IMR-90 (cell line): ENCODE data around the gene ZNF385D. TPM values are rescaled to one million over a fixed set of nuclear protein-coding genes. Genes with fewer than 3 reads are reported as not detected.

Source experiments
- ATAC-seq: fragments of 200-7000 bp; cut with Tn5 transposase; 2 replicates; pipeline ENCODE4 v1.9.1; 2020; ENCODE audit warnings: low read depth, mild to moderate bottlenecking, moderate library complexity
- BruUV-seq: library from RNA; stranded (reverse); fragments of 400-500 nt; replicated peaks from 2 replicates; lab custom pipeline; 2021; lab: Mats Ljungman, UMichigan
- CTCF ChIA-PET: fragments of 300-600 bp; formaldehyde crosslinking; extraction: SDS; loops from one replicate; lab custom pipeline; 2021; ENCODE audit warnings: antibody characterized with exemption; lab: Yijun Ruan, JAX
- POLR2A ChIA-PET: fragments of 300-600 bp; sonication (Branson Sonifier 250); formaldehyde crosslinking; loops from one replicate; lab custom pipeline; 2022; ENCODE audit warnings: antibody characterized with exemption; ENCODE audit not compliant: unreplicated experiment; lab: Charles Lee
- DNase-seq: peaks from one replicate; pipeline ENCODE4 v3.0.0; 2013
- H2AFZ ChIP-seq: replicated peaks from 2 replicates; pipeline ENCODE3; 2013; ENCODE audit warnings: low read length, mild to moderate bottlenecking; ENCODE audit not compliant: poor library complexity
- H2AK5ac ChIP-seq: 2 replicates; pipeline ENCODE4 v1.6.1; 2013; ENCODE audit warnings: low read depth, low read length, inconsistent platforms
- H2AK9ac ChIP-seq: replicated peaks from 2 replicates; pipeline ENCODE3; 2013; ENCODE audit warnings: mild to moderate bottlenecking, low read depth, low read length, moderate library complexity; ENCODE audit not compliant: poor library complexity
- H2BK120ac ChIP-seq: 2 replicates; pipeline ENCODE4 v1.6.1; 2013; ENCODE audit warnings: low read depth, low read length, inconsistent platforms
- H2BK15ac ChIP-seq: 3 replicates; pipeline ENCODE4 v1.6.1; 2013; ENCODE audit warnings: low read depth, low read length, inconsistent platforms
- H2BK20ac ChIP-seq: 2 replicates; pipeline ENCODE4 v1.6.1; 2013; ENCODE audit warnings: low read depth, mild to moderate bottlenecking, inconsistent platforms, low read length, moderate library complexity
- H2BK5ac ChIP-seq: 2 replicates; pipeline ENCODE4 v1.6.1; 2013; ENCODE audit warnings: mild to moderate bottlenecking, low read depth, low read length, inconsistent platforms; ENCODE audit not compliant: poor library complexity, severe bottlenecking
- H3K14ac ChIP-seq: replicated peaks from 2 replicates; pipeline ENCODE4 v1.6.1; 2013; ENCODE audit warnings: low read depth, low read length, inconsistent platforms
- H3K18ac ChIP-seq: 2 replicates; pipeline ENCODE4 v1.6.1; 2013; ENCODE audit warnings: low read depth, low read length, control low read depth
- H3K23ac ChIP-seq: 2 replicates; pipeline ENCODE4 v1.6.1; 2013; ENCODE audit warnings: low read depth, low read length, inconsistent platforms
- H3K27ac ChIP-seq: 2 replicates; pipeline ENCODE4 v1.5.1; 2013; ENCODE audit warnings: mild to moderate bottlenecking, control low read depth, low read length; ENCODE audit not compliant: insufficient read depth
- H3K27me3 ChIP-seq: 2 replicates; pipeline ENCODE4 v1.6.1; 2013; ENCODE audit warnings: low read length; ENCODE audit not compliant: control insufficient read depth, insufficient read depth
- H3K36me3 ChIP-seq: 2 replicates; pipeline ENCODE4 v1.6.1; 2013; ENCODE audit warnings: low read length, mixed read lengths; ENCODE audit not compliant: control insufficient read depth, insufficient read depth
- H3K4ac ChIP-seq: 2 replicates; pipeline ENCODE4 v1.6.1; 2013; ENCODE audit warnings: low read depth, low read length, inconsistent platforms
- H3K4me1 ChIP-seq: 2 replicates; pipeline ENCODE4 v1.6.1; 2013; ENCODE audit warnings: low read length, mixed read lengths; ENCODE audit not compliant: control insufficient read depth, insufficient read depth
- H3K4me2 ChIP-seq: 2 replicates; pipeline ENCODE4 v1.6.1; 2013; ENCODE audit warnings: low read depth, mild to moderate bottlenecking, control low read depth, low read length, moderate library complexity
- H3K4me3 ChIP-seq: 2 replicates; pipeline ENCODE4 v1.5.1; 2013; ENCODE audit warnings: low read depth, mild to moderate bottlenecking, control low read depth, low read length, moderate library complexity; ENCODE audit not compliant: insufficient read depth
- H3K56ac ChIP-seq: 2 replicates; pipeline ENCODE4 v1.6.1; 2013; ENCODE audit warnings: low read length, inconsistent platforms; ENCODE audit not compliant: insufficient read depth; ENCODE audit errors: extremely low read depth
- H3K79me1 ChIP-seq, 2 experiments: 2 replicates each; pipeline ENCODE4 v1.6.1; 2013; ENCODE audit warnings: low read length in 2 of 2, inconsistent platforms in 1 of 2, low read depth in 1 of 2
- H3K9ac ChIP-seq: 2 replicates; pipeline ENCODE4 v1.6.1; 2013; ENCODE audit warnings: low read depth, low read length, control low read depth
- H3K9me1 ChIP-seq: 2 replicates; pipeline ENCODE4 v1.6.1; 2013; ENCODE audit warnings: low read length, inconsistent platforms; ENCODE audit not compliant: insufficient read depth
- H3K9me3 ChIP-seq: 2 replicates; pipeline ENCODE4 v1.6.1; 2013; ENCODE audit warnings: low read length; ENCODE audit not compliant: control insufficient read depth, insufficient read depth
- H4K20me1 ChIP-seq: 2 replicates; pipeline ENCODE4 v1.6.1; 2013; ENCODE audit warnings: low read length, inconsistent platforms; ENCODE audit not compliant: insufficient read depth
- H4K5ac ChIP-seq: 2 replicates; pipeline ENCODE4 v1.6.1; 2013; ENCODE audit warnings: mild to moderate bottlenecking, low read depth, low read length, control low read depth
- H4K8ac ChIP-seq, 2 experiments: 2 replicates each; pipeline ENCODE4 v1.6.1; 2013; ENCODE audit warnings: low read depth in 2 of 2, low read length in 2 of 2, control low read depth in 1 of 2, inconsistent platforms in 1 of 2
- H4K91ac ChIP-seq: 2 replicates; pipeline ENCODE4 v1.6.1; 2013; ENCODE audit warnings: low read depth, low read length, inconsistent platforms; ENCODE audit not compliant: insufficient read depth
- BHLHE40 ChIP-seq: fragments of 150-350 bp; IDR thresholded peaks from 2 replicates; pipeline ENCODE4 v1.6.1; 2016; ENCODE audit warnings: mild to moderate bottlenecking, low read depth, low read length
- CEBPB ChIP-seq: IDR thresholded peaks from 2 replicates; pipeline ENCODE4 v1.6.1; 2012; ENCODE audit warnings: low read depth, low read length, improper control_type of control experiment
- CHD1 ChIP-seq: IDR thresholded peaks from 2 replicates; pipeline ENCODE4 v1.6.1; 2012; ENCODE audit warnings: low read depth, low read length, improper control_type of control experiment
- FOS ChIP-seq: fragments of 150-350 bp; IDR thresholded peaks from 2 replicates; pipeline ENCODE4 v1.6.1; 2016; ENCODE audit warnings: low read depth, low read length
- MAFK ChIP-seq: IDR thresholded peaks from 2 replicates; pipeline ENCODE4 v1.6.1; 2012; ENCODE audit warnings: low read depth, low read length, improper control_type of control experiment
- MAZ ChIP-seq: IDR thresholded peaks from 2 replicates; pipeline ENCODE4 v1.6.1; 2012; ENCODE audit warnings: low read depth, mild to moderate bottlenecking, low read length, improper control_type of control experiment, moderate library complexity, borderline replicate concordance
- MXI1 ChIP-seq: IDR thresholded peaks from 2 replicates; pipeline ENCODE4 v1.6.1; 2012; ENCODE audit warnings: low read depth, mild to moderate bottlenecking, low read length, moderate library complexity, borderline replicate concordance
- NFE2L2 ChIP-seq: fragments of 150-350 bp; IDR thresholded peaks from 2 replicates; pipeline ENCODE4 v1.6.1; 2016; ENCODE audit warnings: low read depth, mild to moderate bottlenecking, low read length
- POLR2A ChIP-seq: IDR thresholded peaks from 2 replicates; pipeline ENCODE4 v1.6.1; 2012; ENCODE audit warnings: mild to moderate bottlenecking, low read depth, low read length
- RAD21 ChIP-seq: IDR thresholded peaks from 2 replicates; pipeline ENCODE4 v1.6.1; 2012; ENCODE audit warnings: low read length, improper control_type of control experiment
- RCOR1 ChIP-seq: IDR thresholded peaks from 2 replicates; pipeline ENCODE4 v1.6.1; 2012; ENCODE audit warnings: mild to moderate bottlenecking, low read length, improper control_type of control experiment; ENCODE audit not compliant: insufficient replicate concordance
- RFX5 ChIP-seq: IDR thresholded peaks from 2 replicates; pipeline ENCODE4 v1.8.0; 2012; ENCODE audit warnings: low read depth, mild to moderate bottlenecking, low read length, moderate library complexity
- SMC3 ChIP-seq: fragments of 150-350 bp; IDR thresholded peaks from 2 replicates; pipeline ENCODE4 v1.6.1; 2016; ENCODE audit warnings: low read depth, mild to moderate bottlenecking, antibody characterized with exemption, low read length, moderate library complexity
- WGBS, 2 experiments: methylation state at CpG; one replicate each; pipeline versions ENCODE4 v1.1.5 to v1.1.7; 2013; ENCODE audit warnings: missing lambda C conversion rate in 2 of 2; ENCODE audit not compliant: insufficient read length in 1 of 2; ENCODE audit errors: extremely low coverage in 2 of 2; 5-methylcytosine and 5-hydroxymethylcytosine counted together
- dilution Hi-C: fragments of 300-500 bp; cut with HindIII; formaldehyde crosslinking; loops from one replicate; pipeline ENCODE4 v1.14.3; 2018; ENCODE audit warnings: low sequenced_read_pairs; ENCODE audit not compliant: unreplicated experiment
- in situ Hi-C: fragments of 300-500 bp; cut with MboI; formaldehyde crosslinking; loops from 3 replicates; pipeline ENCODE4 v1.14.3; 2019; ENCODE audit warnings: low sequenced_read_pairs, inconsistent platforms, mixed read lengths
- intact Hi-C: fragments of 100-400 bp; cut with micrococcal nuclease; formaldehyde crosslinking; loops from 2 replicates; pipeline ENCODE4 v1.10.0; 2022
- polyA plus RNA-seq, 3 experiments: library from polyadenylated mRNA; depleted of rRNA; stranded (reverse); fragments of >200 nt; gene quantifications; 2 replicates each; pipeline ENCODE4 v1.2.3, GENCODE V29; 2012; ENCODE audit warnings: low replicate concordance in 1 of 3
- total RNA-seq: library from RNA; depleted of rRNA; stranded (reverse); fragments of >200 nt; gene quantifications from 2 replicates; pipeline ENCODE4 v1.2.3, GENCODE V29; 2012
- TF ChIP-seq, protein P1 (sequence below): fragments of 150-350 bp; IDR thresholded peaks from 2 replicates; pipeline ENCODE4 v1.6.1; 2016; ENCODE audit warnings: low read depth, mild to moderate bottlenecking, low read length, moderate library complexity, borderline replicate concordance
- TF ChIP-seq, protein P2 (sequence below): fragments of 150-350 bp; IDR thresholded peaks from 2 replicates; pipeline ENCODE4 v1.6.1; 2017; ENCODE audit warnings: mild to moderate bottlenecking, antibody characterized with exemption, low read length, low read depth
- TF ChIP-seq, protein P3 (sequence below): conservative IDR thresholded peaks from 2 replicates; pipeline ENCODE4 v1.5.1; 2012; ENCODE audit warnings: mild to moderate bottlenecking, low read depth, low read length, improper control_type of control experiment

Gene ZNF385D
- total and polyA plus RNA-seq, 2 of the 4 experiments (the other 2 are of a cell fraction), result 0.18 to 2.4 TPM

DNA sequence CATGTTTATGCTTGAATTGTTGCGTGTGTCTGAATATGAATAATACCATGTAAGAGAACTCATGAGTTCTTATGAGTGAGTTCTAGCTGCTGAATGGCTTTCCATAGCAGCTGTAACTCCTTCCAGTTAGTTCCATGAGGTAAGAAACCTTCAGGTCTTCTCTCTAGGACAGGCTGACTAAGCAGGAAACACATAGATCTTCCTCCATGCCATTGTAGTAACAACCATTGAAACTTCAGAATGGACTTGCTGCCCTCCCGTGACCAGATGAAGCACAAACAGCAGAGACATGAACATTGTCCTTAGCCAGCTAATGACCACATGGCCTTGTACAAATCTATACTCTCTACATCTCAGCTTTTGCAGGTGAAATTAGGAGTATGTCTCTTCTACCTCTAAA is 200.0 kb downstream of the ZNF385D start:
- no peak overlapping the region for H2AK5ac ChIP-seq
- no peak overlapping the region for H4K5ac ChIP-seq
- no peak overlapping the region for H2BK20ac ChIP-seq
- H4K8ac ChIP-seq, result no peak overlapping the region
- WGBS, 2 experiments, result no CpG with 5 or more reads among the region's 2 CpGs
- H3K9me3 ChIP-seq, result no peaks in the 10 kb centered on the region
- H2BK15ac ChIP-seq, result no peak overlapping the region
- TF ChIP-seq MAFK (no peak), NFE2L2 (no peak), MXI1 (no peak), CHD1 (no peak), RAD21 (no peak), BHLHE40 (no peak), FOS (no peak), MAZ (no peak), RFX5 (no peak), POLR2A (no peak), SMC3 (no peak), RCOR1 (no peak), CEBPB (no peak)
- TF ChIP-seq, protein P1, sequence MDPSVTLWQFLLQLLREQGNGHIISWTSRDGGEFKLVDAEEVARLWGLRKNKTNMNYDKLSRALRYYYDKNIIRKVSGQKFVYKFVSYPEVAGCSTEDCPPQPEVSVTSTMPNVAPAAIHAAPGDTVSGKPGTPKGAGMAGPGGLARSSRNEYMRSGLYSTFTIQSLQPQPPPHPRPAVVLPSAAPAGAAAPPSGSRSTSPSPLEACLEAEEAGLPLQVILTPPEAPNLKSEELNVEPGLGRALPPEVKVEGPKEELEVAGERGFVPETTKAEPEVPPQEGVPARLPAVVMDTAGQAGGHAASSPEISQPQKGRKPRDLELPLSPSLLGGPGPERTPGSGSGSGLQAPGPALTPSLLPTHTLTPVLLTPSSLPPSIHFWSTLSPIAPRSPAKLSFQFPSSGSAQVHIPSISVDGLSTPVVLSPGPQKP, result no peak
- TF ChIP-seq, protein P2, sequence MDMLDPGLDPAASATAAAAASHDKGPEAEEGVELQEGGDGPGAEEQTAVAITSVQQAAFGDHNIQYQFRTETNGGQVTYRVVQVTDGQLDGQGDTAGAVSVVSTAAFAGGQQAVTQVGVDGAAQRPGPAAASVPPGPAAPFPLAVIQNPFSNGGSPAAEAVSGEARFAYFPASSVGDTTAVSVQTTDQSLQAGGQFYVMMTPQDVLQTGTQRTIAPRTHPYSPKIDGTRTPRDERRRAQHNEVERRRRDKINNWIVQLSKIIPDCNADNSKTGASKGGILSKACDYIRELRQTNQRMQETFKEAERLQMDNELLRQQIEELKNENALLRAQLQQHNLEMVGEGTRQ, result no peak
- TF ChIP-seq, protein P3, sequence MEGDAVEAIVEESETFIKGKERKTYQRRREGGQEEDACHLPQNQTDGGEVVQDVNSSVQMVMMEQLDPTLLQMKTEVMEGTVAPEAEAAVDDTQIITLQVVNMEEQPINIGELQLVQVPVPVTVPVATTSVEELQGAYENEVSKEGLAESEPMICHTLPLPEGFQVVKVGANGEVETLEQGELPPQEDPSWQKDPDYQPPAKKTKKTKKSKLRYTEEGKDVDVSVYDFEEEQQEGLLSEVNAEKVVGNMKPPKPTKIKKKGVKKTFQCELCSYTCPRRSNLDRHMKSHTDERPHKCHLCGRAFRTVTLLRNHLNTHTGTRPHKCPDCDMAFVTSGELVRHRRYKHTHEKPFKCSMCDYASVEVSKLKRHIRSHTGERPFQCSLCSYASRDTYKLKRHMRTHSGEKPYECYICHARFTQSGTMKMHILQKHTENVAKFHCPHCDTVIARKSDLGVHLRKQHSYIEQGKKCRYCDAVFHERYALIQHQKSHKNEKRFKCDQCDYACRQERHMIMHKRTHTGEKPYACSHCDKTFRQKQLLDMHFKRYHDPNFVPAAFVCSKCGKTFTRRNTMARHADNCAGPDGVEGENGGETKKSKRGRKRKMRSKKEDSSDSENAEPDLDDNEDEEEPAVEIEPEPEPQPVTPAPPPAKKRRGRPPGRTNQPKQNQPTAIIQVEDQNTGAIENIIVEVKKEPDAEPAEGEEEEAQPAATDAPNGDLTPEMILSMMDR, result no peak
- no peak overlapping the region for H4K91ac ChIP-seq
- POLR2A ChIA-PET, result no interaction called here
- no peak overlapping the region for H3K4me2 ChIP-seq
- CTCF ChIA-PET, result no interaction called here
- H3K4ac ChIP-seq, result no peak overlapping the region
- no peak overlapping the region for H3K4me3 ChIP-seq
- ATAC-seq, result no peak
- H2BK120ac ChIP-seq, result no peak overlapping the region
- no peak for DNase-seq
- in situ Hi-C loops (no loop called here), dilution Hi-C loops (no loop called here), intact Hi-C loops (no loop called here)
- no peak overlapping the region for H2AK9ac ChIP-seq
- no peak overlapping the region for H3K23ac ChIP-seq
- H3K9me1 ChIP-seq, result no peaks in the 10 kb centered on the region
- no TSS peak for BruUV-seq
- H2AFZ ChIP-seq, result no peak overlapping the region
- no peak overlapping the region for H3K56ac ChIP-seq
- no peaks in the 10 kb centered on the region for H3K36me3 ChIP-seq
- no peaks in the 10 kb centered on the region for H3K27me3 ChIP-seq
- H2BK5ac ChIP-seq, result no peak overlapping the region
- H3K9ac ChIP-seq, result no peak overlapping the region
- no peak overlapping the region for H3K27ac ChIP-seq
- no peaks in the 10 kb centered on the region for H3K4me1 ChIP-seq
- H3K79me1 ChIP-seq, result no peaks in the 10 kb centered on the region
- no peaks in the 10 kb centered on the region for H4K20me1 ChIP-seq
- H3K14ac ChIP-seq, result no peak overlapping the region
- H3K18ac ChIP-seq, result no peak overlapping the region
